Upper lobe of right lung (tissue), 1 donor: ENCODE results near the gene CEMP1. TPM values are rescaled to one million over a fixed set of nuclear protein-coding genes. Genes with fewer than 3 reads are reported as not detected.
A peak's percentile ranks its signal among the peaks of the same experiment; 100 is the strongest.

ENCODE experiments used
- ATAC-seq: fragments of 200-7000 bp; cut with Tn5 transposase; one replicate; pipeline ENCODE4 v1.9.1; 2020; ENCODE audit warnings: mild to moderate bottlenecking, moderate library complexity
- DNase-seq: peaks from one replicate; pipeline ENCODE4 v3.0.0-alpha.2; 2020
- H3K27ac ChIP-seq: fragments of 200-600 bp; one replicate; pipeline ENCODE4 v1.8.0; 2022
- H3K27me3 ChIP-seq: fragments of 200-600 bp; one replicate; pipeline ENCODE4 v1.8.0; 2022; ENCODE audit warnings: mild to moderate bottlenecking
- H3K36me3 ChIP-seq: fragments of 200-600 bp; one replicate; pipeline ENCODE4 v1.8.0; 2022
- H3K4me1 ChIP-seq: fragments of 200-600 bp; one replicate; pipeline ENCODE4 v1.8.0; 2022
- H3K4me3 ChIP-seq: fragments of 200-600 bp; one replicate; pipeline ENCODE4 v1.8.0; 2022; ENCODE audit warnings: mild to moderate bottlenecking
- H3K9me3 ChIP-seq: fragments of 200-600 bp; one replicate; pipeline ENCODE4 v1.8.0; 2022
- CTCF ChIP-seq: fragments of 200-600 bp; IDR thresholded peaks from one replicate; pipeline ENCODE4 v1.8.0; 2022; ENCODE audit warnings: antibody characterized with exemption
- intact Hi-C: fragments of 100-400 bp; cut with DNase I; formaldehyde crosslinking; loops from one replicate; pipeline ENCODE4 v1.11.0; 2022
- total RNA-seq: library from RNA; stranded (reverse); fragmentation: NEBNext Ultra II Directional; extraction: Animal tissue kit (Norgen Biotek cat#: 25700); gene quantifications from one replicate; pipeline ENCODE4 v1.2.1, GENCODE V29; 2021
- donor health status: DM: no; HTN: yes; CAD: no; lungs with severe emphysema.

Gene CEMP1
- total RNA-seq, 1 donor from 2014 or later: 1.4 TPM

DNA sequence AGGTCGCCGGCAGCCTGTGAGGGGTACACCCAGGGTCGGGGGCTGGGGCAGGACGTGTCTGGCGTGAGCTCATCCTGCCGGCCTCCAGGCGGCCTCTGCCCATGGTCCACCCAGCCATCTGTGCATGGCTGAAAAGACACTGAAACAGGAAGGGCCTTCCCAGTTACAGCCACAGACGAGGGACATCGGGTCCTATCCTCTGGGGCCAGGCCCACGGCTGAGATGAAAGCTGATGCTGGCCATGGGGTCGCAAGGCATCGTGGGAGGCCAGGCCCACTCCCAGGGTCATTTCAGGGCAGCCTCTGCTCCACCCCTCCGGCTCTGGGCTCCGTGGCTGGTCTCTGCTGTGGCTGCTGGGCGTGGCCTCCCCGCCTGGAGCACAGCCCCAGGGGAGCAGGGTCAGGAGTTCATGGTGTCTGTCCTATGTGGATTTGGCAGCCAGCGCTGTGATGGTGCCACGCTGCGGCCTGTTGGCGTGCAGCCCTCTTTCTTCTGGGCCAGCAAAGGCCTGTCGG lies 34.0 kb downstream of the CEMP1 start:
- Histone ChIP-seq H3K36me3 (peaks cover 12% of the 10 kb centered on the region), H3K4me3 (no peak overlapping the region), H3K27ac (peak overlapping the region; percentile 32), H3K27me3 (no peaks in the 10 kb centered on the region), H3K9me3 (no peaks in the 10 kb centered on the region), H3K4me1 (peaks cover 37% of the 10 kb centered on the region)
- ATAC-seq (peak; percentile 23), DNase-seq (peak; percentile 83)
- no peak for TF ChIP-seq CTCF
- intact Hi-C loops: loop anchor here (10.0 kb wide), 1 partner anchor 162 kb away; no protein-coding TSS in a partner anchor

DNA sequence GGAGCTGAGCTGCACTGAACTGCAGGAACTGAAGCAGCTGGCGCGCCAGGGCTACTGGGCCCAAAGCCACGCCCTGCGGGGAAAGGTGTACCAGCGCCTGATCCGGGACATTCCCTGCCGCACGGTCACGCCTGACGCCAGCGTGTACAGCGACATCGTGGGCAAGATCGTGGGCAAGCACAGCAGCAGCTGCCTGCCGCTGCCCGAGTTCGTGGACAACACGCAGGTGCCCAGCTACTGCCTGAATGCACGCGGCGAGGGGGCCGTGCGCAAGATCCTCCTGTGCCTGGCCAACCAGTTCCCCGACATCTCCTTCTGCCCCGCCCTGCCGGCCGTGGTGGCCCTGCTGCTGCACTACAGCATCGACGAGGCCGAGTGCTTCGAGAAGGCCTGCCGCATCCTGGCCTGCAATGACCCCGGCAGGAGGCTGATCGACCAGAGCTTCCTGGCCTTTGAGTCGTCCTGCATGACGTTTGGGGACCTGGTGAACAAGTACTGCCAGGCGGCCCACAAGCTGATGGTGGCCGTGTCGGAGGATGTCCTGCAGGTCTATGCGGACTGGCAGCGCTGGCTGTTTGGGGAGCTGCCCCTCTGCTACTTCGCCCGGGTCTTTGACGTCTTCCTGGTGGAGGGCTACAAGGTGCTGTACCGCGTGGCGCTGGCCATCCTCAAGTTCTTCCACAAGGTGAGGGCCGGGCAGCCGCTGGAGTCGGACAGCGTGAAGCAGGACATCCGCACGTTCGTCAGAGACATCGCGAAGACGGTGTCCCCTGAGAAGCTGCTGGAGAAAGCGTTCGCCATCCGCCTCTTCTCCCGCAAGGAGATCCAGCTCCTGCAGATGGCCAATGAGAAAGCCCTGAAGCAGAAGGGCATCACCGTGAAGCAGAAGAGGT lies 34.7 kb downstream of the CEMP1 start:
- peaks cover 12% of the 10 kb centered on the region for H3K36me3 ChIP-seq
- H3K27ac ChIP-seq: no peak overlapping the region
- TF ChIP-seq CTCF: no peak
- H3K27me3 ChIP-seq: no peaks in the 10 kb centered on the region
- no peaks in the 10 kb centered on the region for H3K9me3 ChIP-seq
- DNase-seq (peak; percentile 69), ATAC-seq (no peak)
- intact Hi-C loops: loop anchor here (10.0 kb wide), 1 partner anchor 162 kb away; no protein-coding TSS in a partner anchor
- peaks cover 34% of the 10 kb centered on the region for H3K4me1 ChIP-seq
- H3K4me3 ChIP-seq: no peak overlapping the region

- Histone ChIP-seq H3K27me3 (no peaks in the 10 kb centered on the region), H3K4me1 (peaks cover 27% of the 10 kb centered on the region), H3K27ac (no peak overlapping the region), H3K9me3 (no peaks in the 10 kb centered on the region), H3K36me3 (peaks cover 15% of the 10 kb centered on the region), H3K4me3 (no peak overlapping the region)
- intact Hi-C loops: loop anchor here (10.0 kb wide), 1 partner anchor 160 kb away; no protein-coding TSS in a partner anchor
- DNase-seq (no peak), ATAC-seq (no peak)
- TF ChIP-seq CTCF: no peak
These were observed 36.2 kb downstream of the CEMP1 start for GRCh38 chr16:2495041-2495440.

DNA sequence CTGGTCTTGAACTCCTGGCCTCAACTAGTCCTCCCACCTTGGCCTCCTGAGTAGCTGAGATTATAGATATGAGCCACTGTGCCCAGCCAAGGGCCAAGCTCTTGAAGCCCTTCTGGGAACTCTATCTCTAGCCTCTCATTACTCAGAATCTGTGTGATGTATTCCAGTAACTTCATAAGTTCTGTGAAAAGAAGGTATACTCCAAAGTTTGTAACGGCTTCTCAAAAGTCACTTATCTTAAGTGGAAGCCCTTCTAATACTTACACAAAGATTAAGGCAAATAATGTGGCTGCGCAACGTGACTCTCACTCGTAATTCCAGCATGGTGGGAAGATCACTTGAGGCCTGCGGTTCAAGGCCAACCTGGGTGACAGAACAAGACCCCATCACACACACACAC lies 36.6 kb downstream of the CEMP1 start:
- Histone ChIP-seq H3K27ac (peak overlapping the region; percentile 30), H3K36me3 (peaks cover 15% of the 10 kb centered on the region), H3K27me3 (no peaks in the 10 kb centered on the region), H3K9me3 (no peaks in the 10 kb centered on the region), H3K4me1 (peaks cover 27% of the 10 kb centered on the region), H3K4me3 (no peak overlapping the region)
- intact Hi-C loops: loop anchor here (10.0 kb wide), 1 partner anchor 160 kb away; no protein-coding TSS in a partner anchor
- no peak for TF ChIP-seq CTCF
- DNase-seq (no peak), ATAC-seq (peak; percentile 50)

- H3K9me3 ChIP-seq: no peaks in the 10 kb centered on the region
- peak overlapping the region; percentile 30 for H3K27ac ChIP-seq
- no peak for TF ChIP-seq CTCF
- H3K4me1 ChIP-seq: peaks cover 25% of the 10 kb centered on the region
- DNase-seq: no peak
- peaks cover 15% of the 10 kb centered on the region for H3K36me3 ChIP-seq
- intact Hi-C loops: loop anchor here (10.0 kb wide), 1 partner anchor 159 kb away; no protein-coding TSS in a partner anchor
- no peaks in the 10 kb centered on the region for H3K27me3 ChIP-seq
- H3K4me3 ChIP-seq: no peak overlapping the region
- ATAC-seq: peak; percentile 61
These were observed 37.6 kb downstream of the CEMP1 start for GRCh38 chr16:2493605-2494004.
